HPDE6-E6E7 (cell line): ENCODE results near the gene NUAK1.

Experiments
- DNase-seq: peaks from one replicate; pipeline ENCODE4 v3.0.0; 2011; ENCODE audit warnings: missing footprints; ENCODE audit errors: extremely low spot score

NUAK1 gene

DNA sequence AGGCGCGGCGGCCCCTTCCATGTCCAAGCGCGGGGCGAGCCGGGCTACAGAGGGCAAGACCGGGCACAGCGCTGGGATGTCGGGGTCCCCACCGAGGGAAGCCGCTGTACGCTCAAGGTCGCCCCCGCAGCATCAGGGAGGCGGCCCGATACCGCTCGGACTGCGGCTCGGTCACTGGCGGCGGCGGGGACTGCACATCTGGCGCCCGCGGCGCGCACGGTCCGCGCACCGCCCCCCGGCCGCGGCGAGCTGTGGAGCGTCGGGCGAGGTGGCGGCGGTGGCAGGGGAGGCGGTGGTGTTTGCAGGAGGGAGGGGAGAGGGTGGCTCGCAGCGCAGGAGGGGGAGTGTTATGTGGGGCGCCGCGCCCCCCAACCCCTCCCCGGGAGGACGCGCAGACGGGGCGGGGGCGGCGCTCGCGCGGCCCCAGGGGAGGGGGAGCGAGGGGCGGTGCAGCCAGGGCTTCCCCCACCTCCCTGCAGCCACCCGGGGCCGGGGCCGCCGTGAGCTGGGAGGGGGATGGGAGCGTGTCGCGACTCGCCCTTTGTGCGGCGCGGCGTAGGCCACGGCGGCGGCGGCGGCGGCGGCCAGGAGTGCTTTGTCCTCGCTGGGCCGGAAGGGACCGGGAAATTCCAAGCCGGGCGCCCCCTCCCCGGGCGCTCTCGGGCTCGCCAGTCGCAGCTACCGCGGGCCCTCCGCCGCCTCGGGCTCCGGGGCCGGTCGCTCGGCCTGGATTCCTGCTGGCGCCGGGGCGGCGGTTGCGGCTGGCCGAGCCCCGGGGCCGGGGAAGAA, at the start of gene NUAK1:
Gene NUAK1, minus strand, starts transcription at position 322 of the 789 bp plus-strand sequence. Its CDS starts 301 bp downstream, at position 21.
- DNase-seq, result no peak

GRCh38 chr12:106188256-106188655, 49.5 kb upstream of the NUAK1 start:
- DNase-seq, result no peak

DNA sequence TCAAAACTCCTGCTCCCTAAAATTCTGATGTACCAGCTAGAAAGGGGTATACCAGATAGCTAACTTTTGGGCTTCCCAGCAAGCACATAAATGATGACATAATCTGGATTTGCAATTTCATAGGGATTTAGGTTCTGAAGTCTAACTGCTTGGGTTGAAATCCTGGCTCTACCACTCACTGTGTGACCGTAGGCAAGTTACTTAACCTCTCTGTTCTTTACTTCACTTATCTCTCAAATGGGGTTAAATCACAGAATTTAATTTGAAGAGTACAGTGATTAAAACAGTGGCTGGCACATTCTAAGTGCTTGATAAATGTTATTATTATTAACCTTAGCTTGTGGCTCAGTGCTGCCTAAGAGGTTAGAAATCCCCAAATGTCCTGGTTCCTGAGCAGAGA, 49.1 kb upstream of the NUAK1 start:
- DNase-seq, result no peak

GRCh38 chr12:106187155-106187789, 48.5 kb upstream of the NUAK1 start:
- DNase-seq, result no peak

GRCh38 chr12:106183735-106184134, 45.0 kb upstream of the NUAK1 start:
- DNase-seq, result no peak

DNA sequence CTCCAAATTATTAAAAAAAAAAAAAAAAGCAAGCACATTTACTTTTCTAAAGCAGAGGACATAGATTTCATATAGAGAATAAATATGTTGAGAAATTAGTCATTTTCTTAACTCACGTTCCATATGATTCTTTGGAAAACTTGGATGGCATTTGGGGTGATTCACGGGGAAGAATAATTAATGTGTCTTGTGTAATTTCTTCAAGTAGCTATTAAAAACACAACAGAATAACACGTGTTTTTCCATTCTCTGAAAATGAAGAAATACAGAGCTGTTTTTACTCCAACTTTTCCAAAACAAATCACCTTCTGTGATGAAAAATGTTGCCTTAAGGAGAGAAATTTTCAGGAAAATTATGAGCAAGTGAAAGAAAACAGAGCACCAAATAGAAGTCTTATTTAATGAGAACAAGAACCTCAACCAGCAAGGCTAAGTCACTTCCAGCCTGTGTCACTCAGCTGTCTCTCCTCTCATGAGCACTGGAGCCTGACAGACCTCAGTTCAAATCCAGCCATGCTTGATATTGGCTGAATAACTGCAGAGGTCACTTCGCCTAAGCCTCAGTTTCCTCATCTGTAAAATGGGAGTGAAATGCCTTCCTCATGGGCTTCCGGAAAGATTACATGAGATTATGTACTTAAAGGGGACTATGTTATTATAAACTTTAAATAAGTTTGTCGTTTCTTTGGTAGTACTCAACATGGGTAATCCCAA, 42.8 kb upstream of the NUAK1 start:
- no peak for DNase-seq

DNA sequence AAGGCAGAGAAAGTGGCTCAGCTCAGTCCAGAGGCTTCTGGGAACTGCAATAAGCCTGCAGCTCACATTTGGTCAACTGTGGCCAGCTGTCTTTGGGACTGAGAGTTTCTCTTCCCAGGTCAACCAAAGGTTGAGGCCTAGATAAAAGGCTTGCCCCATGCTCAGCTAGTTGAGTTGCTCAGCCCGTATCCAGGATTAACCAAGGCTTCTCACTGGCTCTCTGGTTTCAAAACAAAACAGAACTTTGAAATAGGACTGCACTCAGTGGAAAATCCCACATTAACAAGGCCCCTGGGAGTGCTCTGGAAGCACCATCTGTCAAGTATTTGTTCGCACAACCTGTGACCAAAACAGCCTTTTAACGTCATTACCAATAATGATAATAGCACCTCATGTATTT, 40.3 kb upstream of the NUAK1 start:
- no peak for DNase-seq

DNA sequence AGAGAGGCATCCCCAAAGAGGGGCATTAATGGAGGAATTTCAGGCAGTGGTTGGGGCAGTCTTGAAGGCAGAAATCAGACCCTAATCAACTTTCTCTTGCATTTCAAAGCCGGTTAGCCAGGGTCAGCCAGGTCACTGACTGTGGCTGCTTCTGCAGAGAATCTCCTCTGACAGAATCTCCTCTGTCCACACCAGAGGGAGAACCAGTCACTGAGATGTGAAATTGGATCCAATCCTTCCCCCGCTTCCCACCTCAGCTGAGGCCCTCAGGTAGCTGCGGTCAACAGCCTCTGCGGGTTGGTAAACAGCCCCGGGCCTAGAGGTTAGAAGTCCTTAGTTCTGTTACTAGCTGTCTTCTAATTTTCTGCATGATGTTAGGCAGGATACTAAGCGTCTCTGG, 39.8 kb upstream of the NUAK1 start:
- DNase-seq, result no peak

- no peak for DNase-seq
These were observed 37.8 kb upstream of the NUAK1 start for GRCh38 chr12:106176560-106176959.

DNA sequence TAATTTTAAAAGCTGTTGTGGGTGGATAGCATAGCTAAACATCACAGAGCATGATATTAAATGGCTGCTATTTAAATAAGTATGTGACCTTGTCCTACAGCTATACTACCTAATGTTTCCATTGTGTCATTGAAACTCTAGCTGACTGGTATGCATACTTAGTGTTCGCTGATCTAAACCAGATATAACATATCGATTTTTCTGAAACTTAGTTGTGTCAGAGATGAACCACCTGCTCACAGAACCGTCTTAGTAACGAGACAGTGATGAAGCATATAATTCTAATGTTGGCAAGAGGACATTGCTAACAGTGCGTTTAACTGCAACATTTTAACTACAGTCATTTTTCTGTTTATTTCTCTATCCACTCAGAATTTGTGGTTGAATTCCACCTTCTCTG, 36.1 kb upstream of the NUAK1 start:
- DNase-seq, result no peak

- no peak for DNase-seq
These were observed 34.7 kb upstream of the NUAK1 start for GRCh38 chr12:106173442-106173841.

DNA sequence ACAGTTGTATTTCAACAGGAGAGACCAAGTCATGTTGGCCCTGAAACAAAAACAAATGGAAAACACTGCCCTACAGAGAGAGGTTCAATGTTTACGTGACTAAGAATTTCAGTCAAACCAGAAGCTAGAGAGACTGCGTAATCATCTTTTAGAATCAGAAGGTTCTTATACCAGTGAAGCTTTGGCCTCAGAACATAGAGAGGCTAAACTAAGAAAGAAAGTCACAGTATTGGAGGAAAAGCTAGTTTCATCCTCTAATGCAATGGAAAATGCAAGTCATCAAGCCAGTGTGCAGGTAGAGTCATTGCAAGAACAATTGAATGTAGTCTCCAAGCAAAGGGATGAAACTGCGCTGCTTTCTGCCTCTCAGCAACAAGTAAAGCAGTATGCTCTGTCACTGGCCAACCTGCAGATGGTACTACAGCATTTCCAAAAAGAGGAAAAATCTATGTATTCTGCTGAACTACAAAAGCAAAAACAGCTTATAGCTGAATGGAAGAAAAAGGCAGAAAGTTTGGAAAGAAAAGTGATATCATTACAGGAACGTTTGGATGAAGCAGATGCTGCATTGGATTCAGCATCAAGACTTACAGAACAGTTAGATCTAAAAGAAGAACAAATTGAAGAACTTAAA, 32.5 kb upstream of the NUAK1 start:
- DNase-seq, result no peak

GRCh38 chr12:106170285-106170684, 31.5 kb upstream of the NUAK1 start:
- DNase-seq, result no peak

DNA sequence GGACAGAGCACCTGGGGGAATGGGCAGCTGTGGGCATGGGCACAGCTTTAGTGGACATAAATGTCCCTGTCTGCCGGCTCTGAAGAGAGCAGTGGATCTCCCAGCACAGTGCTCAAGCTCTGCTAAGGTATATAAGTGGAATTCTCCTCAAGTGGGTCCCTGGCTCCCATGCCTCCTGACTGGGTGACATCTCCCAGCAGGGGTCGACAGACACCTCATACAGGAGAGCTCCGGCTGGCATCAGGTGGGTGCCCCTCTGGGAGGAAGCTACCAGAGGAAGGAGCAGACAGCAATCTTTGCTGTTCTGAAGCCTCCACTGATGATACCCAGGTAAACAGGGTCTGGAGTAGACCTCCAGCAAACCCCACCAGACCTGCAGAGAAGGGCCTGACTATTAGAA, 25.0 kb upstream of the NUAK1 start:
- no peak for DNase-seq

DNA sequence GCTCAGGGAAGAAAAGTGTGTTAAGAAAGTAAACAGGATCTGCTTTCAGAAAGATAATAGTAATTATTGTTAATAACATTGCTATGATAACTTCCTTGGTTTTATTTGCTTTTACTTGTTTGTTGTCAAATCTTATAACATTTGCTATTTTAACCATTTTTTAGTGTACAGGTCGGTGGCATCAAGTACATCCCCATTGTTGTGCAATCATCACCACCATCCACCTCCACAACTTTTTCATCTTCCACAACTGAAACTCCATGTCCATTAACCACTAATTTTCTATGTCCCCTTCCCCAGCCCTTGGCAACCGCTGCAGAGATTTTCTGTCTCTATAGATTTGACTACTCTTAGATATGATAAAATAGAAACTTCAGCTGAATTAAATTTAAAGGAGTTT, 22.7 kb upstream of the NUAK1 start:
- DNase-seq, result no peak

DNA sequence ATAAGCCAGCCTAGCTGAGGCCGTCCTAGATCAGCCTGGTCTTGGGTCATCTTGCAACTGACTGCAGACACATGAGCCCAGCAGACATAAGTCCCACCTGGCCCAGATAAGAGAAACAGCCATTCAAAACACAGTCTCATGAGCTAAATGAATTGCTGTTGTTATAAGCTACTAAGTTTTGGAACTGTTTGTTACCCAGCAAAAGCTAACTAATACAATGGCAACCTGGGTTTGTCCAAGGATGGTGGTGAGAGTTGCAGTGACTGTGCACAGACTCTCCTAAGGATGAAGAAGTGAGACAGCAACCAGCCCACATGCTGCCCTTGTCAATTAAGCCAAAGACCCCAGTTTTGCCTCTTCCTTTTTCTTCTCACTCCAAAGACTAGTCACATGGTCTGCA, 22.2 kb upstream of the NUAK1 start:
- no peak for DNase-seq

- DNase-seq, result no peak
These were observed 19.0 kb upstream of the NUAK1 start for GRCh38 chr12:106157802-106158201.

DNA sequence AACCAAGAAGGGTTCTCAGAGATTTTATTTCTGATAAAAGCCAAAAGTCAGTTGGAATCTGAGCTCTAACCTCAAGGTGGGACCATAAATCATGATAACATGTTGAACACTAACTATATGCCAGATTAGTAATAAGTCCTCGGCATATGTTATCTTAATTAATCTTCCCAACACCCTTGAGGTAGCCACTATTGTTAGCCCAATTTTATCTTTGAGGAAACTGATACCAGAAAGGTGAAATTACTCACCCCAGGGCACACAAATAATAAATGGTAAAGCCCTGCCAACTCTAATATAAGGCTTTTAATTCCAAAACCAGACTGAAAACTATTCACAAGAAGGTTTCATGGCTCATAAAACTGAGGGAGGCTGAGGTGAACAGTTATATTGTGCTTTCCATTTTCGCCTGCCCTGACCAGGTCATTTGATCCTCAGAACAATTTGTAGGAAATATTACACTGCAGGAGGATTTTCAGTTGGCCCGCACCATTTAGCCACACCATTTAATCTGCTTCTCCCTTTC, 16.1 kb upstream of the NUAK1 start:
- no peak for DNase-seq

DNA sequence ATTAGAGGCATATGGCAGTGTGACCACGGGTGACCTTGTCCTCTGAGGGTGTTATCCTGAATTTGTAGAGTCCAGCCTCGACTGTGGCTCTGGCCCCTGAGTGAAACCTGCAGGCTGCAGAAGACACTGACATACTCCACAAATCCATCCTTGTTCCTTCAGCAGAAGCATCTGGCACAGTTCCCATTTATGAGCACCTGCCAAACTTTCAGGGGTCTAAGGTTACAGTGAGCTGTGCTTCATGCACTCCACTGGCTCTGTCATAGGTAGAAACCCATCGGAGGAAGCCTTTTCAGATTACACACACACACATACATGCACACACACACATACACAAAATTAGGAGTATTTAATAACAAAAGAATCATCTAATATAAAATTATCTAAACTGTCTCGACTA, 13.6 kb upstream of the NUAK1 start:
- DNase-seq, result no peak

DNA sequence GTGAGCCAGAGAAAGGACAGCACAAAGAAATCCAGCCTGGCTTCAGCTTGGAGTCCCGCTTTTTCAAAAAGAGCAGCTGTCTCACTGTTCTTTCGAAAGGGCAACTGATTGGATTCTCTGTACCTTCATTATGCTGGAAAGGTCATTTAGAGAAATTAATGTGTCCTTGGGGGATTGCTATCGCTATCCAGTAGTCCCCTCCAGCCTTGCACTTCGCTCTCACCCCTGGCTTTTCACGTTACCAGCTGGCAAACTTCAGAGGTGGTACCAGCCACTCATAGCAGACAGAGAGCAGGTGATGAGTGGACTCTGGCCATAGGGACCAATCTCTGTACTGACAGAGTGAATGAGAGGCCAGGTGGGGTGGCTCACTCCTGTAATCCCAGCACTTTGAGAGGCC, 11.8 kb upstream of the NUAK1 start:
- DNase-seq, result no peak

DNA sequence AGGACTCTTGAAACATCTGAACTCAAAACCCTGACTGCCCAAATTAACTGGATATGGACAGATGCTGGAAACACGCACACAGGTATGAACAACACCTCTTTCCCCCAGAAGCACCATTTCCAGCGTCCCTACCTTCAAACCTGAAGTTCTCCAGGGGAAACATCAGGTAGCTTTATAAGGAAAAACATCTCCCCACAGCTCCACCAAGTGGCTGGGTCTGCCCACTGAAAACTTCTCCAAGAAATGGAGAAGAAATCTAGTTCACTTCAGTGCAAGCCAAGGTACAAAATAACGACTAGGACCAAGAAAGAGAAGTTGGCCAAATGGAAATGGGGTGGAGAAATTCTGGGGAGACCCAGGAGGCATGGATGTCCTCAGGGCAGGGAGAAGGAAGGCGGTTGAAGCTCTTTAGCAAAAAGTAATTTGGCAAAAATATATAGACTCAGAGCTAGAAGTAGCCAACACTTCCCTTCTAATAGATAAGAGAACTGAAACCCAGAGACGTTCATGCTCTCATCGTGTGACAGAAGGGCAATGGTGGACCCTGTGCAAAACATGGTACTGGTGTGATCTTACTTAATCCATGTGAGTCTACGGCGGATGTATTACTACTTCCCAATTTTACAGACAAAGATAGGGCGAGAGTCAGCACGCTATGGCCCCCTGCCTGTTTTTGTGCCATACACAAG, 10.5 kb upstream of the NUAK1 start:
- no peak for DNase-seq

- DNase-seq, result no peak
These were observed 9.2 kb upstream of the NUAK1 start for GRCh38 chr12:106147956-106148355.
